ENCODE results near the gene PLCB2.
A peak's percentile ranks its signal among the peaks of the same experiment; 100 is the strongest.

The PLCB2 gene

GRCh38 chr15:40331026-40331425 is 23.3 kb upstream of the PLCB2 start:
- no peak overlapping the region for H3K9ac ChIP-seq (ENCODE audit: low read depth, low read length)
- H3K9me3 ChIP-seq (replicated peaks; ENCODE audit: low read length), result no peaks in the 10 kb centered on the region
- H3K27me3 ChIP-seq (ENCODE audit: control insufficient read depth, insufficient read depth, low read length), result no peaks in the 10 kb centered on the region
- H3K4me2 ChIP-seq (ENCODE audit: low read length), result no peak overlapping the region
- H3K4me1 ChIP-seq (ENCODE audit: control insufficient read depth, insufficient read depth, low read length), result peaks cover 23% of the 10 kb centered on the region
- no peak overlapping the region for H3K4me3 ChIP-seq (ENCODE audit: low read length)
- H3K36me3 ChIP-seq (ENCODE audit: insufficient read depth, low read length), result peaks cover 14% of the 10 kb centered on the region

GRCh38 chr15:40330368-40330836 is 22.7 kb upstream of the PLCB2 start:
- no peak overlapping the region for H3K4me2 ChIP-seq (ENCODE audit: low read length)
- no peaks in the 10 kb centered on the region for H3K27me3 ChIP-seq (ENCODE audit: control insufficient read depth, insufficient read depth, low read length)
- no peak overlapping the region for H3K9ac ChIP-seq (ENCODE audit: low read depth, low read length)
- peaks cover 23% of the 10 kb centered on the region for H3K4me1 ChIP-seq (ENCODE audit: control insufficient read depth, insufficient read depth, low read length)
- no peak overlapping the region for H3K4me3 ChIP-seq (ENCODE audit: low read length)
- H3K9me3 ChIP-seq (replicated peaks; ENCODE audit: low read length), result no peaks in the 10 kb centered on the region
- peaks cover 8% of the 10 kb centered on the region for H3K36me3 ChIP-seq (ENCODE audit: insufficient read depth, low read length)

GRCh38 chr15:40329804-40330203 is 22.1 kb upstream of the PLCB2 start:
- H3K9ac ChIP-seq (ENCODE audit: low read depth, low read length), result no peak overlapping the region
- H3K4me2 ChIP-seq (ENCODE audit: low read length), result no peak overlapping the region
- no peaks in the 10 kb centered on the region for H3K9me3 ChIP-seq (replicated peaks; ENCODE audit: low read length)
- no peak overlapping the region for H3K4me3 ChIP-seq (ENCODE audit: low read length)
- H3K27me3 ChIP-seq (ENCODE audit: control insufficient read depth, insufficient read depth, low read length), result no peaks in the 10 kb centered on the region
- peaks cover 27% of the 10 kb centered on the region for H3K4me1 ChIP-seq (ENCODE audit: control insufficient read depth, insufficient read depth, low read length)
- peaks cover 2% of the 10 kb centered on the region for H3K36me3 ChIP-seq (ENCODE audit: insufficient read depth, low read length)

- no peak overlapping the region for H3K9ac ChIP-seq (ENCODE audit: low read depth, low read length)
- H3K4me3 ChIP-seq (ENCODE audit: low read length), result no peak overlapping the region
- peaks cover 2% of the 10 kb centered on the region for H3K36me3 ChIP-seq (ENCODE audit: insufficient read depth, low read length)
- H3K4me2 ChIP-seq (ENCODE audit: low read length), result no peak overlapping the region
- peaks cover 24% of the 10 kb centered on the region for H3K4me1 ChIP-seq (ENCODE audit: control insufficient read depth, insufficient read depth, low read length)
- no peaks in the 10 kb centered on the region for H3K9me3 ChIP-seq (replicated peaks; ENCODE audit: low read length)
- no peaks in the 10 kb centered on the region for H3K27me3 ChIP-seq (ENCODE audit: control insufficient read depth, insufficient read depth, low read length)
Measured at GRCh38 chr15:40328751-40329150, 21.0 kb upstream of the PLCB2 start.

- Histone ChIP-seq H3K36me3 (ENCODE audit: insufficient read depth, low read length) (peaks cover 2% of the 10 kb centered on the region), H3K27me3 (ENCODE audit: control insufficient read depth, insufficient read depth, low read length) (no peaks in the 10 kb centered on the region), H3K4me1 (ENCODE audit: control insufficient read depth, insufficient read depth, low read length) (peaks cover 24% of the 10 kb centered on the region), H3K4me3 (ENCODE audit: low read length) (no peak overlapping the region), H3K9me3 (replicated peaks; ENCODE audit: low read length) (no peaks in the 10 kb centered on the region), H3K4me2 (ENCODE audit: low read length) (peak overlapping the region; percentile 18), H3K9ac (ENCODE audit: low read depth, low read length) (no peak overlapping the region)
Measured at GRCh38 chr15:40328176-40328575, 20.4 kb upstream of the PLCB2 start.

GRCh38 chr15:40327457-40327856 is 19.7 kb upstream of the PLCB2 start:
- H3K4me2 ChIP-seq (ENCODE audit: low read length), result no peak overlapping the region
- H3K36me3 ChIP-seq (ENCODE audit: insufficient read depth, low read length), result peaks cover 2% of the 10 kb centered on the region
- no peak overlapping the region for H3K4me3 ChIP-seq (ENCODE audit: low read length)
- H3K9ac ChIP-seq (ENCODE audit: low read depth, low read length), result no peak overlapping the region
- peaks cover 24% of the 10 kb centered on the region for H3K4me1 ChIP-seq (ENCODE audit: control insufficient read depth, insufficient read depth, low read length)
- H3K27me3 ChIP-seq (ENCODE audit: control insufficient read depth, insufficient read depth, low read length), result no peaks in the 10 kb centered on the region
- no peaks in the 10 kb centered on the region for H3K9me3 ChIP-seq (replicated peaks; ENCODE audit: low read length)

GRCh38 chr15:40325700-40326099 is 18.0 kb upstream of the PLCB2 start:
- Histone ChIP-seq H3K4me2 (ENCODE audit: low read length) (peak overlapping the region; percentile 87), H3K9me3 (replicated peaks; ENCODE audit: low read length) (no peaks in the 10 kb centered on the region), H3K4me1 (ENCODE audit: control insufficient read depth, insufficient read depth, low read length) (peaks cover 24% of the 10 kb centered on the region), H3K9ac (ENCODE audit: low read depth, low read length) (no peak overlapping the region), H3K4me3 (ENCODE audit: low read length) (no peak overlapping the region), H3K27me3 (ENCODE audit: control insufficient read depth, insufficient read depth, low read length) (no peaks in the 10 kb centered on the region), H3K36me3 (ENCODE audit: insufficient read depth, low read length) (no peaks in the 10 kb centered on the region)

- H3K9me3 ChIP-seq (replicated peaks; ENCODE audit: low read length), result no peaks in the 10 kb centered on the region
- peak overlapping the region; percentile 79 for H3K9ac ChIP-seq (ENCODE audit: low read depth, low read length)
- no peaks in the 10 kb centered on the region for H3K36me3 ChIP-seq (ENCODE audit: insufficient read depth, low read length)
- H3K4me2 ChIP-seq (ENCODE audit: low read length), result peak overlapping the region; percentile 87
- H3K4me1 ChIP-seq (ENCODE audit: control insufficient read depth, insufficient read depth, low read length), result peaks cover 23% of the 10 kb centered on the region
- peak overlapping the region; percentile 83 for H3K4me3 ChIP-seq (ENCODE audit: low read length)
- H3K27me3 ChIP-seq (ENCODE audit: control insufficient read depth, insufficient read depth, low read length), result no peaks in the 10 kb centered on the region
Measured at GRCh38 chr15:40325188-40325587, 17.5 kb upstream of the PLCB2 start.

- Histone ChIP-seq H3K36me3 (ENCODE audit: insufficient read depth, low read length) (no peaks in the 10 kb centered on the region), H3K9ac (ENCODE audit: low read depth, low read length) (peak overlapping the region; percentile 79), H3K4me1 (ENCODE audit: control insufficient read depth, insufficient read depth, low read length) (peaks cover 20% of the 10 kb centered on the region), H3K27me3 (ENCODE audit: control insufficient read depth, insufficient read depth, low read length) (peaks cover 4% of the 10 kb centered on the region), H3K4me3 (ENCODE audit: low read length) (peak overlapping the region; percentile 83), H3K4me2 (ENCODE audit: low read length) (peak overlapping the region; percentile 87), H3K9me3 (replicated peaks; ENCODE audit: low read length) (no peaks in the 10 kb centered on the region)
Measured at GRCh38 chr15:40323953-40324937, 16.5 kb upstream of the PLCB2 start.

GRCh38 chr15:40323239-40323952 is 15.7 kb upstream of the PLCB2 start, which contains the start of gene INAFM2:
TSS of gene INAFM2 (plus strand) at chr15:40323692. CDS start at chr15:40324056, 364 bp downstream.
- Histone ChIP-seq H3K9ac (ENCODE audit: low read depth, low read length) (peak within 1 kb of the TSS; percentile 79), H3K4me1 (ENCODE audit: control insufficient read depth, insufficient read depth, low read length) (peaks cover 16% of the 10 kb centered on the region), H3K4me2 (ENCODE audit: low read length) (peak within 1 kb of the TSS; percentile 87), H3K36me3 (ENCODE audit: insufficient read depth, low read length) (no peaks in the 10 kb centered on the region), H3K9me3 (replicated peaks; ENCODE audit: low read length) (no peaks in the 10 kb centered on the region), H3K4me3 (ENCODE audit: low read length) (peak within 1 kb of the TSS; percentile 83), H3K27me3 (ENCODE audit: control insufficient read depth, insufficient read depth, low read length) (peaks cover 4% of the 10 kb centered on the region)

- peak overlapping the region; percentile 83 for H3K4me3 ChIP-seq (ENCODE audit: low read length)
- H3K27me3 ChIP-seq (ENCODE audit: control insufficient read depth, insufficient read depth, low read length), result peaks cover 4% of the 10 kb centered on the region
- H3K4me1 ChIP-seq (ENCODE audit: control insufficient read depth, insufficient read depth, low read length), result peaks cover 9% of the 10 kb centered on the region
- H3K36me3 ChIP-seq (ENCODE audit: insufficient read depth, low read length), result no peaks in the 10 kb centered on the region
- H3K9me3 ChIP-seq (replicated peaks; ENCODE audit: low read length), result no peaks in the 10 kb centered on the region
- peak overlapping the region; percentile 87 for H3K4me2 ChIP-seq (ENCODE audit: low read length)
- H3K9ac ChIP-seq (ENCODE audit: low read depth, low read length), result no peak overlapping the region
Measured at GRCh38 chr15:40322531-40323238, 14.9 kb upstream of the PLCB2 start.

All from skeletal muscle satellite cell (primary cell).